Natural killer cell (primary cell): ENCODE data around the gene SLC66A1. TPM values are rescaled to one million over a fixed set of nuclear protein-coding genes. Genes with fewer than 3 reads are reported as not detected.

Experiments
- ATAC-seq, 3 donors: fragments of 150-1000 bp in 2 of 3; fragments of 200-7000 bp in 1 of 3; cut with Tn5 transposase; 1 replicate in 1 of 3; 2 replicates in 2 of 3; pipeline ENCODE4 v1.10.0; 2021; ENCODE audit warnings: mild to moderate bottlenecking in 2 of 3, moderate library complexity in 2 of 3
- DNase-seq, 2 donors: peaks; one replicate each; pipeline versions ENCODE4 v3.0.0 to v3.0.0-alpha.2; 2013 to 2021; ENCODE audit warnings: mixed read lengths in 1 of 2
- H3K27ac ChIP-seq: one replicate; pipeline ENCODE4 v1.5.1; 2013; ENCODE audit warnings: mild to moderate bottlenecking, low read length
- H3K27me3 ChIP-seq: one replicate; pipeline ENCODE4 v1.6.1; 2013; ENCODE audit warnings: low read length; ENCODE audit not compliant: control insufficient read depth, insufficient read depth
- H3K36me3 ChIP-seq: one replicate; pipeline ENCODE4 v1.6.1; 2013; ENCODE audit warnings: low read length; ENCODE audit not compliant: control insufficient read depth, insufficient read depth
- H3K4me1 ChIP-seq: one replicate; pipeline ENCODE4 v1.6.1; 2013; ENCODE audit warnings: low read length; ENCODE audit not compliant: control insufficient read depth, insufficient read depth
- H3K4me3 ChIP-seq: one replicate; pipeline ENCODE4 v1.5.1; 2013; ENCODE audit warnings: low read length
- H3K9me3 ChIP-seq: one replicate; pipeline ENCODE4 v1.6.1; 2013; ENCODE audit warnings: low read length; ENCODE audit not compliant: control insufficient read depth, insufficient read depth
- H3K27ac Mint-ChIP-seq, 2 donors: one replicate each; pipeline ENCODE4 v1.8.0; 2022; ENCODE audit warnings: mild to moderate bottlenecking in 2 of 2, mixed read lengths in 2 of 2, moderate library complexity in 1 of 2
- H3K27me3 Mint-ChIP-seq, 2 donors: one replicate each; pipeline ENCODE4 v1.8.0; 2022; ENCODE audit warnings: low read depth in 2 of 2, mixed read lengths in 2 of 2
- H3K36me3 Mint-ChIP-seq: one replicate; pipeline ENCODE4 v1.8.0; 2022; ENCODE audit warnings: mixed read lengths
- H3K4me1 Mint-ChIP-seq, 2 donors: one replicate each; pipeline ENCODE4 v1.8.0; 2022; ENCODE audit warnings: mixed read lengths in 2 of 2
- H3K4me3 Mint-ChIP-seq: one replicate; pipeline ENCODE4 v1.8.0; 2022; ENCODE audit warnings: mild to moderate bottlenecking, moderate library complexity, mixed read lengths
- H3K9me3 Mint-ChIP-seq, 2 donors: one replicate each; pipeline ENCODE4 v1.8.0; 2022; ENCODE audit warnings: mixed read lengths in 2 of 2
- CTCF ChIP-seq: fragments of 200-600 bp; IDR thresholded peaks from one replicate; pipeline ENCODE4 v1.8.0; 2022; ENCODE audit warnings: antibody characterized with exemption
- WGBS: methylation state at CpG from one replicate; pipeline ENCODE4 v1.1.7; 2013; ENCODE audit warnings: missing lambda C conversion rate; ENCODE audit not compliant: insufficient coverage; 5-methylcytosine and 5-hydroxymethylcytosine counted together
- intact Hi-C: fragments of 100-400 bp; cut with micrococcal nuclease; formaldehyde crosslinking; loops from one replicate; pipeline ENCODE4 v1.14.2; 2022
- total RNA-seq, 4 donors: library from RNA; stranded (reverse); fragments of 120-200 nt in 1 of 4; gene quantifications; one replicate each; pipeline versions ENCODE4 v1.2.3 to v1.2.4, GENCODE V29; 2013 to 2022

SLC66A1 gene
- total RNA-seq, 3 donors from 2014 or later (not counting 1 experiment from before 2014, with no cell fraction given) = 5.8 to 8.5 (median 7.6) TPM

- peak overlapping the region; percentile 31 to 57 for H3K27ac Mint-ChIP-seq
- intact Hi-C loops = no loop called here
Observed at GRCh38 chr1:19372602-19373001, 60.5 kb downstream of the SLC66A1 start.

GRCh38 chr1:19373211-19374082 is 61.3 kb downstream of the SLC66A1 start:
- H3K4me1 Mint-ChIP-seq = peaks cover 25 to 27% of the 10 kb centered on the region in 2 donors

More at GRCh38 chr1:19372602-19373001, 60.5 kb downstream of the SLC66A1 start:
- H3K9me3 ChIP-seq = no peaks in the 10 kb centered on the region
- no peaks in the 10 kb centered on the region for H3K4me1 ChIP-seq
- no peak for TF ChIP-seq CTCF
- WGBS = 99% methylated on average over 7 of the region's 7 CpGs
- peaks cover 36% of the 10 kb centered on the region for H3K36me3 ChIP-seq
- no peaks in the 10 kb centered on the region for H3K27me3 Mint-ChIP-seq
- H3K4me3 Mint-ChIP-seq = no peak overlapping the region
- no peaks in the 10 kb centered on the region for H3K27me3 ChIP-seq
- no peak overlapping the region for H3K4me3 ChIP-seq
- H3K4me1 Mint-ChIP-seq = peaks cover 20 to 31% of the 10 kb centered on the region in 2 donors
- no peaks in the 10 kb centered on the region for H3K36me3 Mint-ChIP-seq
- DNase-seq = no peak
- no peaks in the 10 kb centered on the region for H3K9me3 Mint-ChIP-seq
- ATAC-seq = no peak
- no peak overlapping the region for H3K27ac ChIP-seq

GRCh38 chr1:19374083-19374801 is 62.1 kb downstream of the SLC66A1 start:
- H3K9me3 Mint-ChIP-seq = no peaks in the 10 kb centered on the region
- H3K4me1 Mint-ChIP-seq = peaks cover 25 to 27% of the 10 kb centered on the region in 2 donors
- H3K4me3 ChIP-seq = no peak overlapping the region
- no peaks in the 10 kb centered on the region for H3K27me3 ChIP-seq
- no peaks in the 10 kb centered on the region for H3K27me3 Mint-ChIP-seq
- DNase-seq (peak in 1 of 2 donors; percentile 43), ATAC-seq (peak in 1 of 3 donors; percentile 32)
- H3K36me3 Mint-ChIP-seq = no peaks in the 10 kb centered on the region
- no peaks in the 10 kb centered on the region for H3K4me1 ChIP-seq
- H3K27ac ChIP-seq = no peak overlapping the region
- H3K9me3 ChIP-seq = no peaks in the 10 kb centered on the region
- WGBS = 93% methylated on average over 14 of the region's 14 CpGs
- intact Hi-C loops = no loop called here
- TF ChIP-seq CTCF = no peak
- H3K27ac Mint-ChIP-seq = no peak overlapping the region
- peaks cover 46% of the 10 kb centered on the region for H3K36me3 ChIP-seq
- H3K4me3 Mint-ChIP-seq = no peak overlapping the region

More at GRCh38 chr1:19373211-19374082, 61.3 kb downstream of the SLC66A1 start:
- no peak overlapping the region for H3K4me3 Mint-ChIP-seq
- intact Hi-C loops = no loop called here
- no peaks in the 10 kb centered on the region for H3K36me3 Mint-ChIP-seq
- ATAC-seq = no peak
- H3K27me3 ChIP-seq = no peaks in the 10 kb centered on the region
- no peak for TF ChIP-seq CTCF
- H3K4me3 ChIP-seq = no peak overlapping the region
- H3K36me3 ChIP-seq = peaks cover 43% of the 10 kb centered on the region
- no peak overlapping the region for H3K27ac ChIP-seq
- no peak for DNase-seq
- 96% methylated on average over 15 of the region's 15 CpGs for WGBS
- H3K4me1 ChIP-seq = no peaks in the 10 kb centered on the region
- no peaks in the 10 kb centered on the region for H3K27me3 Mint-ChIP-seq
- no peaks in the 10 kb centered on the region for H3K9me3 Mint-ChIP-seq
- H3K27ac Mint-ChIP-seq = peak overlapping the region; percentile 31 to 57
- no peaks in the 10 kb centered on the region for H3K9me3 ChIP-seq
